ENCODE results near the gene NAPB.

NAPB gene

DNA sequence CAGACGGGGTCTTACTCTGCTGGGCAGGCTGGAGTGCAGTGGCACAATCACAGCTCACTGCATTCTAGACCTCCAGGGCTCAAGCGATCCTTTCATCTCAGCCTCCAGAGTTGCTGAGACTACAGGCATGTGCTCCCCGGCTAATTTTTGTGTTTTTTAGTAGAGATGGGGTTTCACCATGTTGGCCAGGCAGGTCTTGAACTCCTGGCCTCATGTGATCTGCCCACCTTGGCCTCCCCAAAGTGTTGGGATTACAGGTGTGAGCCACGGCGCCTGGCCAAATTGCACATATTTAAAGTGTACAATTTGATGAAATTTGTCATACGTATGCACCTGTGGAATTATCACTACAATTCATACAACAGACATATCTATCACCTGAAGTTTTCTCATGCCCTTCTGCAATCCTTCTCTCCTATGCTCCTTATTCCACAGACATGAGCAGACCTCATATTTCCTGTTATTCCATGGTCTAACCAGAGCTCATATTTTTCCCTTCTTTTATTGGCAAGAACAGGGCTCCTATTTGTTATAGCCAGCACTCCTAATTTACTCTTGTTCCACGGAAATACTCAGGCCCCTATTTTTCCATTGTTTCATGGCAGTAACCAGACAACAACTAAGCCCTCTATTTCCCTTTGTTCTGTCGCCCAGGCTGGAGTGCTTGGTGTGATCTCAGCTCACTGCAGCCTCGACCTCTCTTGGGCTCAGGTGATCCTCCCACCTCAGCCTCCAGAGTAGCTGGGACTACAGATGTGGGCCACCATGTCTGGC, 16.0 kb upstream of the NAPB start:
- DNase-seq (ENCODE audit: low spot score): no peak

DNA sequence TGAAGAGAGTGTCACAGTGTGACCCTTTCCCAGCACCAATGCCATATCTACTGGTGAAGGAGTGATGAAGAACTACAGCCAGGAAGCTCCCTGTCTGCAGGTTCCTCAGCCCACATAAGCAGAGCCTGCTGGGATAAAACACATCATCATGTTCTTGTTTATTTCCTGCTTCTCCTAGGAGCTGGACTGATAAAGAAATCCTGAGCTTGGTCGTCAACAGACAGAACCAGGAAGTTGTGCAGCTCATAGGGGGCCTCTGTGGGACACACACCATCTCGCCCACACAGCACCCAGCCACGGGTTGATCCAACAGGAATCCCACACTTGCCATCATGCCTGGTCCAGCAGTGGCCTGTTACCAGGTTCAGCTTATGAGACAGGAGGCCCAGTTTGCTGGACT, 15.4 kb upstream of the NAPB start:
- DNase-seq (ENCODE audit: low spot score): no peak

DNA sequence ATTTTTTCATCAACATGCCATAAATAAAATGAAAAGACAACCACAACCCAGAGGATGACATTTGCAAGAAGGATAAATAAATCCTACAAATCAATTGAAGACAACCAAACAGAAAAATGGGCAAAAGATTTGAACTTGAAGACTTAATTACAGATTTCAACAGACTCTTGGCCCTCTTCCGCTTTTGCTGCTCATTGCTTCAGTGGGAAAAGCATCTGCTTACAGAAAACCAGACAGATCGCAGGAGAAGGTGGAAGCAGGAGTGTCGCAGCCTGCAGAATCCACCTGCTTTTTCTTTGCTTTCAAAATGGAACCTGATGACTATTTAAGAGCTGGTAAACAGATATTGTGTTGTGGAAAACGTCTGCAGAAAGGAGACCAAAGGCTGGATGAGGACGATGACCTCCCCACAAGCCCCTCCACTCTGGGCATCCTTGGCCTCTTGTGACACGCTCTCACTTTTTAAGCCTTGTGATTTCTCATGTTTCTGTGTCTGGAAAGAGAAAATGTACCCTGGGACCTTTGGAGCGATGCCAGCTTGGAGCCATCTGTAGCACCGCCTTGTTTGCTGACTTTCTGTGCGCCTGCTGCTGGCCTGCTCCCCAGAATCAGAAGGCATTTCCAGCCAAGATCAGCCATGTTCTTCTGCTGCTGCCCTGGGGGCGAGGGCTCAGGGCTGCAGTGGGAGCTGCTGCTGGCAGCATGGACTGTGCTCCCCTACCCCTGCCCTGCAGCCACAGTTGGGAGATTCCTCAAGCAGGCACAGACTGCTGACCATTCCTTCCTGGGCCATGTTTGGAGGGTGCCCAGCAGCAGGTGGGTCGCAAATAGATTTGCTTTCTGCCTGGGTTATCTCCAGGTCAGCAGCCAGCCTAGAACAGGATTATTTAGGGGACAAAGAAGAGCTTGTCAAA, 14.6 kb upstream of the NAPB start:
- no peak for DNase-seq (ENCODE audit: low spot score)

DNA sequence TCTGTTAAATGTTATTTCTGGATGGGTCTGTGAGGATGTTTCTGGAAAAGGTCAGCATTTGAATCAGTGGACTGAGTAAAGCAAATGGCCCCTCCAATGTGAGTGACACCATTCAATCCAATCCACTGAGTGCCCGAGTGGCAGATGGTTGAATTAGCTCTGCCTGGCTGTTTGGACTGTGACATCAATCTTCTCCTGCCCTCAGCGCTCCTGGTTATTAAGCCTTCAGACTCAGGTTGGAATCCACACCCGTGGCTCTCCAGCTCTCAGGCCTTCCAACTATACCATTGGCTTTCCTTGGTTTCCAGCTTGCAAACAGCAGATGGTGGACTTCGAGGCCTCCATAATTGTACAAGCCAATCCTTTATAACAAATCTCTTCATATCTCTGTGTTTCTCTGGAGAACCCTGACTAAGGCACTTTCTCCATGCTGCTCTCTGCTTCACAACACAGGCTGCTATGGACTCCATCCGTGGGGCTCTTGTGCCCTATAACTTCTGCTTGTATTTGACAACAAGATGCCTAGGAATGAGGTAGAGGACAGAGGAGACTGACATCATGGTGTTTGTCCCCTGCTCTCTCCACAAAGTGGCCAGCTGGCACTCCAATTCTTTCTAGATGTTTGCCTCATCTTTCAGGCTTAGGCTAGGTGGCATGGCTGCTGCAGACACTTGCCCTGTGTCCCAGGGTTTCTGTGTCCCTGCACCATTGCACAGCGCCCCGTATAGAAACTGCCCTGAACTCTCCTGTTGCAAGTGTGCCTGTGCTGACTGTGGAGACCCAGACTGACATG, 13.4 kb upstream of the NAPB start:
- no peak for DNase-seq (ENCODE audit: low spot score)

DNA sequence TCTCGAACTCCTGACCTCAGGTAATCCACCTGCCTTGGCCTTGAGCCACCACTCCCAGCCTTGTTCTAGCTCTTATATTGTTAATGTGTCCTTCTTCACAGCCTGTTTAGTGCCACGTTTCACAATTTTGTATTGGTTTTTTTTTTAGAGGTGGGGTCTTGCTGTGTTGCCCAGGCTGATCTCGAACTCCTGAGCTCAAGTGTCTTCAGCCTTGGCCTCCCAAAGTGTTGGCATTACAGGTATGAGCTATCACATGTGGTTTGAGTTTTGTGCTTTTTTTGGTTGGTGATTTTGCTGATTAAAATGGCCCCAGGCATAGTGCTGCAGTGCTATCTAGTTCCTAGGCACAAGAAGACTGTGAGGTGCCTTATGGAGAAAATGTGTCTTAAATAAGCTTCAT, 12.3 kb upstream of the NAPB start:
- no peak for DNase-seq (ENCODE audit: low spot score)

DNA sequence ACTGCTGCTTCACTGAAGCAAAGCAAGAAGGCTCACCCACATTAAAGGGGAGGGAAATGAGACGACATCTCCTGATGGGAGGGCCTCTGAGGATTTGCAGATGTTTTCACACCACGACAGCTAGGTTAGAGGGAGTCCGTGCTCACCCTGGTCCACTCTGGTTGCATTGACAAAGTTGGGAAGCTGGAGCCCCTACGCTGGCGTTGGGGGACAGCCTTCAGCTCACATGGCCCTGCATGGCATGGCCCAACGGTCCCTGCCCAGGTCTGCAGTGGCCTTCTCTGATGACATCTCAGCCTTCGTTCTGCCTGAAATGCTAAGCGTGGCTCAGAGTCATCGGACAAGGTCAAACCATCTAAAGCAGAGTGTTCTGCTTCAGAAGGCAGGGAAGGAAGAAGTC, 3.8 kb upstream of the NAPB start:
- DNase-seq (ENCODE audit: low spot score): no peak

DNA sequence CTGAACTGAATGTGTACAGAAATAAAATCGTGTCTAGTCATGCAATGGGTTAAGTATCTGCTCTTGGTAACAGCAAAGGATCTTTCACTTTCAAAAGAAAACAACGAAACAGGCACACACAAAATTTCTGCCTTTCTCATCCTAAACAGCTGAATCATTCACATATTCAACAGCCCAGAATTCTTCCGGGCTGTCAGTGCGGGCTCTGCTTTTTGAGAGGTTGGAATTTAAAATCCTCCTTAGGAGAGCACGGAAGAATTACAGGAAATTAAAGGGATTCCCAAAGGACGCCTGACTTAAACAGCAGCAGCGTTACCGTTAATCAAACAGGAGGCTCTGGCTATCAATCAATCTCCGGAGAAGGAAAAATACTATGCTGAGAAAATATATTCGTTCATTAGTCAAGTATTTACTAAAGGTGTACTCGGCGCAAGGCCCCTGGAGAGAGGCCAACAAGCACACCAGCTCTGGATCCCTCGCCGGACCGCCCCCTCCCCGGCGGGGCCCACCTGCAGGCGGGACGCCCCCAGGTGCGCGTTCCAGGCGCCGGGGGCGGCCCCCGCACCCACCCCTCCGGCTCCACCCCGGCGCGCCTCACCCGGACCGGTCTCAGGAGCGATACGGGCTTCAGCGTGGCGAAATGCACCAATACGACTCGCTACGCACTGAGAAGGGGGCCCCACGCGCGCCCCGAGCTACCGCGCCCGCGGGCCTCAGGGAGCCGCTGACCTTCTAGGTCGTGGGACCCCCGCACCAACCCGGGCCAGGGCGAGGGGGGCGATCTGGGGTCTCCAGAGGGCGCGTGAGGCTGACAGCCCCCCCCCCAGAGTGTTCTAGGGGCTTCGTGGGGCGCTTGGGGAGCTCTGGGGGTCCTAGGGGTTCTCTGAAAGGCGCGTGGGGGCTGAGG, 1.0 kb downstream of the NAPB start:
- peak; percentile 61 for DNase-seq (ENCODE audit: low spot score)

DNA sequence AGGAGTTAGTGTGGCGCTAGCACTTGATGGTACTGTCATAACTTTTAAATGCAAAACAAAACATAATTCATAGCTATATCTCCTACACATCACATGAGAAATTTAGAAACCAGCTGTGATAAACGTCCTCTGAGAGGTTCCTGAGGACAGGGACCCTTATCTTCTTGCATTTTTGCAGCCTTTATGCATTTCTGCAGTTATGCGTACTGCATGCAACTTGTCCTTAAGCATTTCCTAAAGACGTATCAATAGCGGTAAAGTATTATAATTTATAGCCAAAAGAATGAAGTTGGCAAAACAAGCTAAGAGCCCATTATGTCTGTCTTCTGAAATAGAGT, 1.7 kb downstream of the NAPB start:
- no peak for DNase-seq (ENCODE audit: low spot score)

DNA sequence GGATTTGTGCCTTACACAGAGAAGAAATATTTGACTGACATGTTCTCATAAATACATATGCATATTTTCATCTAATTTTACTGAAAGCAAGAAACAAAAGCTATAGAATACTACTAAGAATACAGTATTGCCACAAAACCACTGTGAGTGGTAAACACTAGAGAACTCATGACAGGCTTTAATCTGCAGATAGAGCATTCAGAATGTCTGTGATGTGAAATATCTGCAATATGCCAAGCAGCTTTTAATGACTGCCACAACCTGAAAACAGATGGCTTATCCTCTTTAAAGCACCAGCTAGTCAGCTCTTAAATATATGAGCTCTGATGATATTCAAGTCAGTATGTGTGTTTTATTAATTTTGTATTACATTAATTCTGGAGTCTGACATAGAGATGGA, 3.4 kb downstream of the NAPB start:
- DNase-seq (ENCODE audit: low spot score): no peak

DNA sequence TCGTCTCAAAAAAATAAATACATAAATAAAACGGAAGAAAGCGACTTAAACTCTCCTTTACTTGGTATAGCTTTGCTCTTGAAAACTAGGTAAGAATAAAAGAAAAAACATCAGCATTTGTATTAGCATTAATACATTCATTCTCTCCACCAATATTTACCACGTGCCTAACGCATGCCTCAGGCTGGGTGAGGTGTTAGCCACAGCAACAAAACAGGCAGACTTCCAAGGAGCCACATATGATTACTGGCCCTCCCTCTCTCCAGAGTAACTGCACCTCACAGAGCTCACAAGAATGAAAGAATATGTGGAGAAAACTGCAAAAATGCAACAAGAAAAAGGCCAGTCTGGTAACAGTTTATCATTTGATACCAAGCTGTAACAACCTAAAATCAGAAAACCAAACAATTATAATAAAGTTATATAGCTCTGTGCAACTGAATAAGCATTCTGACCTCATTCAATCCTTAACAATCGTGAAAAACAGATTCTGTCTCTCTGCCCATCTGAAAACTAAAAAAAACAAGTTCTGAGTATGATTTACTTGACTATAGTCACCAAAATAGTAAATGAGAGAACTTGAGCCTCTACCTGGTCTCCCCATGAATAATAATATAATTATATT, 5.2 kb downstream of the NAPB start:
- DNase-seq (ENCODE audit: low spot score): no peak

DNA sequence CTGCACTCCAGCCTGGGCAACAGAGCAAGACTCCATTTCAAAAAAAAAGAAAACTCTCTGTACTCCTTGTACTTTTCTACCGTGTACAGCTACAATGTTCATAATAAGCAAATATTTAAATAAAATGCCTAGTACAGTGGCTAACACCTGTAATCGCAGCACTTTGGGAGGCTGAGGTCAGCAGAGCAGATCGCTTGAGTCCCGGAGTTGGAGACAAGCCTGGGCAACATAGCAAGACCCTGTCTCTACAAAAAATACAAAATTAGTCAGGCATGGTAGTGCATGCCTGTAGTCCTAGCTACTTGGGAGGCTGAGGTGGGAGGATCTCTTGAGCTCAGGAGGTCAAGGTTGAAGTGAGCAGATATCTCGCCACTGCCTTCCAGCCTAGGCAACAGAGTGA, 5.7 kb downstream of the NAPB start:
- no peak for DNase-seq (ENCODE audit: low spot score)

DNA sequence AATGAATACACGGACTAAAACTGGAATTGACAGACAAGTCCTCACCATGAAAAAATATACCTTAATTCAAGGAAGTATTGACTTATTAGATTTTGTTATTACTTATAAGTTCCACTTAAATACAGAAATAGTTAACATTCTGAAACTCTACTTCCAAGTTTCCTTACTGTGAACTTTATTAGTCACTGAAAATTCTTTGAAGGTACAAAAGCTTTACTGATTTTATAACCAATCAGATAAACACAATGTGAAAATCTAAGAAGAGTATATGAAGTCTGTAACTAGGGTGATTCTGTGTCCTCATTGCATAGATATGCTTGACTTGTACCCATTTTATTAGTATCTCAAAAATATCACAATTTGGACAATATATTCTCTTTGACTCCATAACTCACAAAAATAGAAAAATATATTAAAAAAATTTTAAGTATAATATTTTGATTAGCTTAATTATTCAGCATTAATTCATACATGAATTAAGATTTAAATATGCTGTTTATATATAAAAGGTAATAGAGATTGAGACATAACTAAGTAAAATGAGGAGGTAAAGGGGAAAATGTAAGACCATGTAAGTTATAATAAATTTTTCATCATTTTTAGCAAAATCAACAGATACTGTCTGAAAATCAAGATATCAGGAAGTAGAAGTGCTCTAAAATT, 6.6 kb downstream of the NAPB start:
- DNase-seq (ENCODE audit: low spot score): no peak

DNA sequence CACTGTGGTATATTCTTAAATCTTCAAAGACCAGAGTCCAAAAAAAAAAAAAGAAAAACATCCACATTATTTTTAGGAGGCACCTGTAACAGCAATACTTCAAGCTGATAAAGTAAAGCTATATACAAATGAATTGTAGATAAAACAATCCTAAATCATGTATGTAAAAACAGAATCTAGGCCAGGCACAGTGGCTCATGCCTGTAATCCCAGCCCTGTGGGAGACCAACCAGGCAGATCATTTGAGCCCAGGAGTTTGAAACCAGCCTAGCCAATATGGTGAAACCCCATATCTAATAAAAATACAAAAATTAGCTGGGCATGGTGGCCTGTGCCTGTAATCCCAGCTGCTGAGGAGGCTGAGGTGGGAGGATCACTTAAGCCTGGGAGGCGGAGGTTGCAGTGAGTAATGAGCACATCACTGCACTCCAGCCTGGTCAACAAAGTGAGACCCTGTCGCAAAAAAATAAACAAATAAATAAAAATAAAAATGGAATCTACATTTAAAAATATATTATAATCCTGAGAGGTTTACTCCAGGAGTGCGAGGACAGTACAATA, 7.3 kb downstream of the NAPB start:
- DNase-seq (ENCODE audit: low spot score): no peak

DNA sequence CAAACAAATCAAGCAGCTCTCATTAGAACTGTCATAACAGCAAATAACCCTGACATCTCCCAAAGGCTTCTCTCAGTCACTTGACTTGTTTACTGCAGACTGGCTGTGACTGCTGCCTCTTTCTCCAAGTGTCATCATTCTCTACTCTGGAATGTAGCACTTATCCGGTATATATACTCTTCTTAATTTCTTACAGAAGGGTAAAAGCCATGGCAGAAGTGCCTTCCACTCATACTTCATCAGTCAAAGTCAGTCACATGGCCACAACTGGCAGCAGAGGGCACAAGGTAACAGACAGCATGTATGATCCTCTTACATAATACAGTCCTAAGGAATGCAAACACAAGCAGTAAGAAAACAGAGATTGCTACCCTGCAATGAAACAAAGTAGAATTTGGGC, 9.3 kb downstream of the NAPB start:
- DNase-seq (ENCODE audit: low spot score): no peak

DNA sequence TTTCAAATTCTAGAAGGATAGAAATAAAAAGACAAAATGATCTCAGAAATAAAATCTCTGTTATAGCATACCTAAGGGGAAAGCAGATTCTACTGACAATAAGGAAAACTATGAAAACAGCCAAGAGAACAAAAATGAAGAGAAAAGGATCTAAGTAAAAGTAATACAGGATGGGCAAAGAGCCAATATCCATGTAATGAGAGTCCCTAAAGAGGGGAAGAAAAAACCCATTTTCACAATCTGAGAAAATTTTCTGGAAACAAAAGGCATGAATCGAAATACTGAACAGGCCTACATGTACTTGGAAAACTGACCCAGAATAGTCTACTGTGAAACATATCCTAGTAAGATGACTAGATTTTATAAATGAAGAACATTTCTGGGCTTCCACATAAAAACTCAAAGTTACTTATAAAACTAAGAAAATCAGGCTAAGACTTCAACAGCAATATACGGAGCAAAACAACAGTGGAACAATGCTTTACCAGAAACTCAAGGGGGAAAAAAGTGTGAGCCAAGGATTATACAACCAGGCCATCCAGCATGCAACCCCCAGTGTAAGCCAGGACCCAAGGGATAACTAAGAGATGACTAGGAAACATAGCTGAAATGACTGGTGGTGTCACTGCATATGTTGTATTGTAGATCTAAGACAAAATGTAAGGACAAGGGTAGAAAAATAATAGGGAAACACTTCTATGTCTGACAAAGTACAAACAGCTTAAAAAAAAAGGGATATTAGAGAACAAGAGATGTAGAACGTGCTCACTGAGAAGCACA, 10.2 kb downstream of the NAPB start:
- DNase-seq (ENCODE audit: low spot score): no peak

DNA sequence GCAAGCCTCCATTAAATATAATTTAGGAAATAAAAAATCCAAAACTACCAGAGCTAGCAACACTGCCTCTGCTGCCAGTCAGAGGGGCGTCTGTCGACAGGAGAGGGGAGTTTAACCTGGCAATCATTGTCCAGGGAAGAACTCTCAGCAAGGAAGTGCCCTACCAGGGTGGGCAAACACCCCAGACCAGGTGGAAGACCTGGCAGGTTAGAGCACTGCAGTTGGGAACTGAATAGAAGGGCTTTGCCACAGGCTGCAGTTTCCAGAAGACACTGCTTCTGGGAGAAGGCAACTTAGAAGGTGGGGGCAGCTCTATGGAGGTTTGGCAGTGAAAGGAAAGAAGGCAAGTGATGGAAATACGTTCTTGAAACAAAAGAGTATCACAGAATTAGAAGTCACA, 11.5 kb downstream of the NAPB start:
- DNase-seq (ENCODE audit: low spot score): no peak

DNA sequence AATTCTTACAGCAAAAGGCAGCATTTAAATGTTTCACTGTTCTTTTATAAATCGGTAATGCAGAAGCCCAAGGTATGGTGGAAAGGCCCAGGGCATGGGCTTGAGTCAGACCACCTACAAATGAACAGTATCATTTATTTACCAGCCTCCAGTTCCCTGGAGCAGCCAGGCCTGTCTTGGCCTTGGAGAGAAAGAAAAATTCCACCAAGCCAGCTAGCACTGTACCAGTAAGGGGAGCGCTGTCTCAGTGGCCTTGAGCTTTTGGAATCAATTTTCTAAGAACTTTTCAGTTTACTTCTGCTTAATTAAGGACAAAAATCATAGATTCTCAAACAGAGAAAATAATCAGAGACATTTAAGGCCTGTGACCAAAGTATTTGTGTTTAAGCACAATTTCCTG, 12.3 kb downstream of the NAPB start:
- DNase-seq (ENCODE audit: low spot score): no peak

DNA sequence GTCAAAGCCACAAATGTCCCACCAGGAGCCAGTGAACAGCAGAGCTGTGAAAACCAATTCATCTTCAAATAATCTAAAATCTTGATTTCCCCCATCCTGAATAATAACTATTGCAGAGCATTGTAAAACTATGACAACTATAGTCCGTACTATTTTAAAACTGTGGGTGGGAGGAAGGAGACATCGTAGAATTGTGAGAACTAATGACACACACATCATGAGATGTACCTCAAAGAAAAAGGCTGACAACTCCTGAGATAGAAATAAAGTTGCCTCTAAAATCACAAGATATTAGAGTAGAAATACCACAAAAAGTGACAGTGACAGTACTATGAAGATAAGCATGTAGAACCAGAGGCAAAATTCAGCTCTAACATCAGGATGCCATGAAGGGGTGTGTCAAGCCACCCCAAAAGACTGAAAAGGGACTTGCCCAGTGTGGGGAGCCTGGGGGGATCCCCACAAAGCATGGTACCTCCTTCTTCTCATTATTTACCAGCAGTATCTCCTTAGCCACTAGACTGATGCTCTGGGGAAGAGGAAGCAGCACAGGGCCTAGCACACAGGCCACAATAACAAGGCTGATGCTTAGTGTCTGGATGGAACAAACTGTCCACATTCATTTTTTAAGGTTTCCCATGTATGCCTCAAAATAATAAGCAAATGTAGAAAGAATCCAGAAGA, 13.4 kb downstream of the NAPB start:
- DNase-seq (ENCODE audit: low spot score): no peak

DNA sequence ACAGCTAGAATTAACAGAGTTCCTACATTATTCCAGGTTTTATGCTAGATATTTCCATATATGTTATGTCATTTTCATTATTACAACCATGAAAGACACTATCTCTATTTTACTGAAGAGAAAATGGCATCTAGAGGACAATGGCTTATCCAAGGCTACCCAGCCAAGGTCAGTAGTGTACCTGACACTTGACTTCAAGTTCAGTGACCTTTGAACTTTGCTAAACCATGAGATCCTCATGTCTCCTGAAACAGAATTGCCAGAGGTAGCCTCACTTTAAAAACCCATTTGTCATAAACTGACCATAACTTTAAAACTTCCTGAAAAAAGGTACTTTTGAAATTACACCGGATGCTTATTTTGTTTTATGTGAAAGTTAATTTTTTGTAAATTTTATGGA, 14.4 kb downstream of the NAPB start:
- DNase-seq (ENCODE audit: low spot score): no peak
